Stimulated activated CD4-positive, alpha-beta T cell treated with anti-CD3 and anti-CD28 coated beads, TNF-alpha, amount 100 ng/mL, for 1 hour (primary cell): ENCODE data around the gene TRPV4.

Source experiments
- DNase-seq, 3 donors: peaks; one replicate each; pipeline ENCODE4 v3.0.0-alpha.2; 2020; ENCODE audit warnings: low read depth in 3 of 3, low spot score in 1 of 3

TRPV4 gene

DNA sequence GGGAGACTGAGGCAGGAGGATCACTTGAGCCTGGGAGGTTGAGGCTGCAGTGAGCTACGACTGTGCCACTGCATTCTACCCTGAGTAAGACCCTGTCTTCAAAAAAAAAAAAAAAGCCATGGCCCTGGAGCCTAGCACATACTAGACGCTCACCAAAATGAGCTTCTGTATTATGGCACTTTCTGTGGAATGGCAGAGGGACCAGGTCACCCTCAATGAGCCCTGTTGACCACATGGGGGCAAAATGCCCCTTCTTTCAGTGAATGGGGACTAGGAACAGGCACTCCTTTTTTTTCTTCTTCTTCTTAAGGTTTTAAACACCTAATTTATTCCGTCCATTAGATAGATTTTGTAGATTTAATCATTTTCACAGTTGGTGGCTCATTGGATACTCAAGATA is 69.1 kb downstream of the TRPV4 start:
- DNase-seq, result no peak

DNA sequence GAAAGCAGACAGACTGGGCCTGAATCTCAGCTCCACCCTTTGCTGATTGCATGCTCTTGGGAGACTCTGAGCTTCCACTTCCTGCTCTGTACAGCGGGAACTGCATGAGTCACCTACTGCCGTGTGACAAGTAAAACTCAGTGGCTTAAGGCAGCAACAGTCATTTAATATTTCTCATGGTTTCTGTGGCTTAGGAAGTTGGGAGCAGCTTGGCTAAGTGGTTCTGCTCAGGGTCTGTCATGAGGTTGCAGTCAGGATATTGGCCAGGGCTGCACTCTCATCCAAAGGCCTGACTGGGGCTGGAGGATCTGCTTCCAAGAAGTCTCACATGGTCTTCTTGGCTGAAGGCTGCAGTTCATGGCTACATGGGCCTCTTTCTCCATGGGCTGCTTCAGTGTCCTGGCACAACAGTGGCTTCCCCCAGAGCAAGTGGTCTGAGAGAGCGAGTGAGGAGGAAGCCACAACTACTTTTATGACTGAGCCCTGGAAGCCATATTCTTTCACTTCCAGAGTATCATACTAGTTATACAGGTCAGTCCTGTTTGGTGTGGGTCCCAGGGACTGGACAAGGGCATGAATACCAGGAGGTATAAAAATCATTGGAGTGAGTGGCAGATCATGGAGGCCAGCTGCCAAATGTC is 69.9 kb downstream of the TRPV4 start:
- no peak for DNase-seq

DNA sequence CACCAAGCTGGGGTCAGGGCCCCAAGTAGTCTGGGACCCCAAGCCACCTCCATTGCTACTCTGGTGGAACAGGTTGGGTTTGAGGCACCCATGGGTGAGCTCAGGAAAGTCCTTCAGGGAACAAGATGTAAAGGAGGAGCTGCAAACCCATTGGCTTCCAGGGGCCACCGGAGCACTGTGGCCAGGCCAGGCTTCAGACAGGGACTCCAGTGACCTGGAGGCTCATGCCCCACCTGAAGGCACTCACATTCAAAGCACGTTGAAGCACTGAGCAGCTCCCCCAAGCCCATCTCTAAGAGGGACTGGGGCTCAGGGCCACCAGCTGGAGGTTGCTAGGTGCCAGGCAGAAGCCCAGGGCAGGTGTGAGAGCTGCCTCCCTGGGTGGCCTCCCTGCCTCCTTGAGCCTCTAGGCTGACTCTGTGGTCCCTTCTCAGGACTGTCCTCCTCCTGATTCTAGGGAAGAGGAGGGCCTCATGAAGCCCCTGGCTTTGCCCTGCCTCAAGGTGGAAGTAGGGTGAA is 70.5 kb downstream of the TRPV4 start:
- DNase-seq, result no peak

- DNase-seq, result no peak
Observed at GRCh38 chr12:109762071-109762672, 71.0 kb downstream of the TRPV4 start.

DNA sequence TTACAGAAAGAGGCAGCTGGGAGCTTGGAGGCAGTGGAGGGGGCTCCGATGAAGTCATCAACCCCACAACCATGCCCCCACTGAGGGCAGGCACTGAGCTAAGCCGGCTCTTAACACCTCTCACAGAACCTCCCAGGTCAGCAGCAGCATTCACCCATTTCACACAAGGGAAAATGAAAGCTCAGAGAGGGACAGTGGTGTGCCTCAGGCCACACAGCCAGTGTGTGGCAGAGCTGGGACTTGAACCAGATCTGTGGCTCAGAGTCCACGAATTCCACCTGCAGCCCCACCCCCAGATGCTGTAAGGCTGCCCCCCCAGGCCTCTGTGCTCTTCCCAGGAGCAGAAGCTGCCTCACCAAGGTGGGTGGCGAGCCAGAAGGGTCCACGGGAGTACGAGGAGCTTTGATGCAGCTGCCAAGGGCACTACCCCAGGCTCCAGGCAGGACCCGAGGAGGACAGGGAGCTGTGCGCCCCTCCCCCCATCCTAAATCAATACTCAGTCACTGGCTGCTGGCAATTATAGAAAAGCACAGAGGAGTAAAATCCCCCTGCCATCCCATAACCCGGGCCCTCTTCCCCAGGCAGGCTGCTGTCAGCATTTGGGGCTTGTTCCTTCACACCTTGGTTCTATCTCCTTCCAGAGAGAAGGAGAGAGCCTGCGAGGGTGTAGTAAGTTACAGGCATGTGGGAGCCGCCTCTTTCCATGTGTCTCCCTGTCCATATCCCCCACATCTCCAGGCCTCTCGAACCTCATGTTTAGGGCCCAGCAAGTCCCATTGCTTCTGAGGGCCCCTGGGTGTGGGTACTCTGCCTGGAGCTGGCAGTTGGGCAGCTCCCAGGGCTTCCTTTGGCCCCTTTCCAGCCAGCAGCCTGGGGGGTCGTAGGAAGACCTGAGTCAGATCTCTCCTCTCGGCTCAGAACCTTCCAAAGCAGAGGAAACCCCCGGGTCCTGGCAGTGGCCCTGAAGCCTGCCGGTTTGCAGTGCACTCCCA is 72.0 kb downstream of the TRPV4 start:
- no peak for DNase-seq

GRCh38 chr12:109760031-109760929 is 72.9 kb downstream of the TRPV4 start:
- DNase-seq, result no peak

GRCh38 chr12:109759595-109759994 is 73.6 kb downstream of the TRPV4 start:
- DNase-seq, result no peak

GRCh38 chr12:109758426-109759420 is 74.5 kb downstream of the TRPV4 start:
- DNase-seq, result no peak

- no peak for DNase-seq
Observed at GRCh38 chr12:109757671-109758265, 75.4 kb downstream of the TRPV4 start.

GRCh38 chr12:109756457-109756856 is 76.7 kb downstream of the TRPV4 start:
- no peak for DNase-seq

DNA sequence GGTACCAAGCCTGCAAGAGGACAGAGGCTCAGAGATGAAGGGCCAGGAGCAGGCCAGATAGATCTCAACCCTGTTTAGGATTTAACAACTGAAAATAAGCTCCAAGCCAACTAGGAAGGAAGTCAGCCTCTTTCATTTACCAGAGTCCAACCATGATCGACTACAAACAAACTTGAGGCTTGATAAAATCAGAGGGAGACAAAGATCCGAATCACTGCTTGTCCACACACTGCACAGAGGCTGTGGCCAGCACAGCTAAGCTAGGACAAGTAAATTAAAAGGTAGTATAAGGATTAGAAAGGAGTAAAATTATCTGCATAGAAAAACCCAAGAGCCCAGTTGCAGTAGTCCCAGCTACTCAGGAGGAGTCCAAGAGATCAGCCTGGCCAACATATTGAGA is 79.2 kb downstream of the TRPV4 start:
- DNase-seq, result no peak

- DNase-seq, result no peak
Observed at GRCh38 chr12:109753054-109753401, 80.2 kb downstream of the TRPV4 start.

GRCh38 chr12:109752117-109753053 is 80.8 kb downstream of the TRPV4 start:
- no peak for DNase-seq

GRCh38 chr12:109744986-109745942 is 87.9 kb downstream of the TRPV4 start:
- no peak for DNase-seq

DNA sequence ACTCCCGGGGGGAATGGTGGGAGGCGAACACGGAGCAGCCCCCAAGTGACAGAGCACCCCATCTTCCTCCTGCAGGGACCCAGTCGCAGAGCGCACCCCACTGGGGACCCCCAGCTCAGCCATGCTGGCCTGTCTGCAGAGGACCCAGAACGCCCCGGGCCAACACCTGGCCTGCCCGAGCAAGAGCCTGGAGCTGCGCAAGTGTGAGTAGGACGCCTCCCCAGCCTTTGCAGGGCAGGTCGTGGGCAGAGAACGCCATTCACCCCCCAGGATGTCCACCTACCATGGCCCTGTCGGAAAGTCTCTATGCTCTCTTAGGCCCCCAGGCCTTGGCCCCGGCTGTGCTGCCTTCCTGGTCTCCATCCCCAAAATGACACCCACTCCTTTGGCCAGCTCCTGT is 89.2 kb downstream of the TRPV4 start:
- DNase-seq, result no peak

DNA sequence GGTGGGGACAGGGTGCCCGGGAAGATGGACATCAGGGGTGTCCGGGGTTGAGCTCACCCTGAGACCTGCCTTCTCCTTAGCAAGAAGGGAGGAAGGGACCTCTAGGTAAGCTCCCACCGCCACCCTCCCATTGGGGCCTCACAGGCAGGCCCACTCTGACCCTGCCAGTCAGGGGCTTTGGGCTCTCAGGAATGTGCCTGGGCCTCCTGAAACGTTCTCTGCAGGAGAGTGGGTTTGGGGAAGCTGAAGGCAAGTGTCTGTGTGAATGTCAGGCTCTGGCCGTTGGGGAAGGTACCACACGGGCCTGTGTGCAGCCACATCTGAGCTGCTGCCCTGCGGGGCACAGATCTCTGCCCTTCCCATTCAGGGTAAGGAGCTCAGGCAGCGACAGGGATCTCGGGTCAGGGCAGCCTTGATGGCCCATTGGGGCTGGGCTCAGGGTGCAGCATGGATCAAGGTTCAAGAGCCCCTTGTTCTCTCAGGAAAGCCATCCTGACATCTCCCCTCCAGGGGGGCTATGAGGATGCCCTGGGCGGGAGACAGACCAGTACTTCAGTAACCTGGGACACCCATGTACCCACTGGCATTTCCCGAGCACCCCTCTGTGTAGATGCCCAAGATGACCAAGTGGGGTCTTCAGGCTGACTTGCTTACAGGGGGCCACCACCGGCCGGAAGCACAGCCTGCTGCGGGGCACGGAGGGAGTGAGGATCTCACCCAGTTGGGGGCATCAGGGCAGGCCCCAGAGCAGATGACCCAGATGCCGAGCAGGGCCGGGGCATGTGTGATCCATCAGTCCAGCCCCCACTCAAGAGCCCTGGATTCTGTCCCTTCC is 89.9 kb downstream of the TRPV4 start:
- no peak for DNase-seq
